DMS 273 treated with DMSO at 0.1 percent for 48 hours (cell line): ENCODE data around the gene IVD.

ENCODE experiments used
- DNase-seq: peaks from one replicate; lab custom pipeline; 2025; lab: John Stamatoyannopoulos, UW

The IVD gene

DNA sequence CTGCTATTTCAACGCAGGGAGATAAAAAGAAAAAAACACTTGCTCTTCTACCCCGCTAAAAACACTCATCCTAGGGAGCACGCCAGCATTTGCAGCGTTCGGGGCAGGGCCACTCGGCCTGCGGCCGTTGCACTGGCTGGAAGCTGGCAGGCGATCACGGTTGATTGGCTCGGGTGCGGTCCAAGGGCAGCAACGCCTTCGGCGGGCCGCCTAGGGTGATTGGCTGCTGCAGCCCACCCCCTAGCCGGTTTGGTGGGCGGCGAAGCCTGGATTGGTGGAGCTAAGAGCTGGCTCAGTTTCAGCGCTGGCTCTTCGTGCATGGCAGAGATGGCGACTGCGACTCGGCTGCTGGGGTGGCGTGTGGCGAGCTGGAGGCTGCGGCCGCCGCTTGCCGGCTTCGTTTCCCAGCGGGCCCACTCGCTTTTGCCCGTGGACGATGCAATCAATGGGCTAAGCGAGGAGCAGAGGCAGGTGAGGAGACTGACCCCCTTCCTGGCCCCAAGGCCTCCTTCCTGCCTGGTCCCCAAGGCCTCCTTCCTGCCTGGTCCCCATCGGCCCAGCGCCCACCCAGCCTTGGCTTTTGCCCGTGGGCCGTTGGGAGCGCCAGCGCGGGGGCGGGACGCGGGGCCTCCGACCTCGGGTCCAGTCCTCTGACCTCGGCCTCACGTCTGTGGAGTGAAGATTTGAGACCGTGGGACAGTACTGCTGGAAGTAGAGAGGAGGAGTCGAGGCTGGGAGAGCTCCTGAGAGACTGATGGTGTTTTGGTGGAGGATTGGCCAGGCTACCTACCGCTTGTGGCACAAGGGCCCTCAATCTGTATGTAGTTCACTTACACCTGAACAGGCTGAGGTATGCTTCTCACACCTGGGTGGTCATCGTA, at the start of gene IVD:
Gene IVD (plus strand): TSS at position 295 of the 881 bp plus-strand sequence. CDS start 33 bp downstream, at position 328.
- DNase-seq = peak; percentile 81

DNA sequence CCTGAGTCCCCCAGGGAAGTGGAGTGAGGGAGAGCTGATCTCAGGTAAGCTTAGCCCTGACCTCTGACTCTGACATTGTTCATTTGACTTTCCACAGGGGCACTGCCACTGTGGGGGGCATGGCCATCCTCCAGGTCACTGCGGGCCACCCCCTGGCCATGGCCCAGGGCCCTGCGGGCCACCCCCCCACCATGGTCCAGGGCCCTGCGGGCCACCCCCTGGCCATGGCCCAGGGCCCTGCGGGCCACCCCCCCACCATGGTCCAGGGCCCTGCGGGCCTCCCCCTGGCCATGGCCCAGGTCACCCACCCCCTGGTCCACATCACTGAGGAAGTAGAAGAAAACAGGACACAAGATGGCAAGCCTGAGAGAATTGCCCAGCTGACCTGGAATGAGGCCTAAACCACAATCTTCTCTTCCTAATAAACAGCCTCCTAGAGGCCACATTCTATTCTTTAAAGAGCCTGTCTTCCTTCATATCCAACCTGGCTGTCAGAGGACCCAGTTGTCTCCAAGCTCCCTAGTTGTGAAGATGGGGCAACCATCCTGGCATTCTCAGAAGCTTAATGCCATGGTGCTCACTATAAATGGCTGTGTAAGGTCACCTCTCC, 49.5 kb upstream of the IVD start:
- no peak for DNase-seq

DNA sequence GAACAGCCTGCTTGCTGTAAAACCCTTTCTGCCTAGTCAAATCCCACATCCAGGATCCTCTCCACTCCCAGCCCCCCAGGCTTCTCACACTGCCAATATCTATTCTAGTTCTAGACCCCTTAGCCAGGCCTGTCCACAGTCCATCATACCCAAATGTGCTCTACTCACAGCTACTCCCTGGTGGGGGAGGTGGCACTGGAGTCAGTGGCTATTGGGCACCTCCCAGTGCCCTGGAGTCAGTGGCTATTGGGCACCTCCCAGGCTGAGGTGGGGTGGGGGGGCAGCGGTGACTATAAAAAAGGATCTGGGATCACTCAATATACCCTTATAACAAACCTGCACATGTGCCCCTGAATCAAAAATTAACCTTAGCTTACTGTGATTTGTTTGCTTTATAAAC, 48.3 kb upstream of the IVD start:
- no peak for DNase-seq

DNA sequence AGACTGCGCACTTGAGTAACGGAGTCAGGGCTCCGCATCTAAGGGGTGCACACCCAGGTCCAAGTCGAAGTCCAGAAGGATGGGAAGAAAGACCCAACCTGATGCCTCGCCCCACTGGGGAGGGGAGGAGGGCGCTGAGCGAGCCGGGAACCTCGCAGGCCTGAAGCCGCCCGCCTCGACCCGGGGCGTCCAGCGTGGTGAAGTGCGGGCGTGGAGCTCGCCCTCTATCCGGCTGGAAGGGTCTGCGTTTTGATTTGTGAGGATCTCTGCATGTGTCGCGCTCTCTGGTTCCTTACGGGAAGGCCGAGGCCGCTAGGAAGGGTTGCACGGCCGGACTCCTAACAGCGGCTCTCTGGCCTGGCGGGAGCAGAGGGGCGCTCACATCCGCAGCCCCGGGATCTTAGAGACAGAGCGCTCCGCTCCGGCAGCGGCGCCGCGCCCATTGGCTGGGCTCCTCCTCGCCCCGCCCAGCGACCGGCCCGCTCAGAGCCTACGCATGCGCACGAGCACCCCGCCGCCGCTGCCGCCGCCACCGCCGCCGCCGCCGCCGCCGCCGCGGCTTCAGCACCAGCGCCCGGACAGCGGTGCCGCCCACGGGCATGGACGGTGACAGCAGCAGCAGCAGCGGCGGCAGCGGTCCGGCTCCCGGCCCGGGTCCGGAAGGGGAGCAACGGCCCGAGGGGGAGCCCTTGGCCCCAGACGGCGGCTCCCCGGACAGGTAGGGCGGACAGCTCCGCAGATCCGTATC, 47.7 kb upstream of the IVD start, which contains the start of gene DISP2:
Gene DISP2 (plus strand): TSS at position 497 of the 748 bp plus-strand sequence. CDS start 103 bp downstream, at position 600.
- peak; percentile 37 for DNase-seq

DNA sequence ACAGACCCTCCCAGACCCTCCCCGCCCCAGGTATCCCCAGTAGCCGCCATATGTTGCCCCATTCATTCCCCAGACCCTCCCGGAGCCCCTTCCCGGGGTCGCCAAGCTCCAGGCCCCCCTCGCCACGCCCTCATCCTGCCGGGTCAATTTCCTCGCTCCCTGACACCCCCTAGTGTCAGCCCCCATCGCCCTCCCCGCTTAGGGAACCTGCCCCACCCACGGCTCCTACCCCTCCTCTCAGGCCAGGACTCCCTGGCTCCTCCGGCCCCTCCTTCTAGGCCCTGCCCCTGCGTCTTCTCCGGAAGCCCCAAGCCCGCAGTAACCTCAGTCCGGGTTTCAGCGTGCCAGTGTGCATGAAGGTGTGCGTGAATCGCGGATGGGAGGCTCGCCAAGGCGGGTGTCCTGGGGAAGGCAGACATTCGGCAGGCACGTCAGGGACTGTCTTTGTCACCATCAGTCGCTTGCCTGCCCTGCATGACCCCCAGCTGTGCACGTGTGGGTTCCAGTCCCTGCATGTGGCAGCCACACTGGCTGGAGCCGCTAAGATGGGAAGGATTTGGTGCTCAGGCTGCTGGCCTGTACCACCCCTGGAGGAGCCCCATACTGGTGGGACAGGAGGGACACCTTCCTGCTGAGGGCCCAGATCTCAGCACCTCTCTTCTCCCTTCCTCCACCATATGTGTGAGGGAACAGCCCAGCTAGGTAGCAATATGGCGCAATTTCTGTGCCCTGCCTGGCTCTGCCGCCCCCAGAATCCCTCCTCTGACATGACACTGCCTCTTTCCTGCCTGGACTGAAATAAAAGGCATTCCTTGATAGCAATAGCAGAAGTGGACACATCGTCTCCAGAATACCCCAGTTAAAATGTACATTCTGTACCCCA, 46.9 kb upstream of the IVD start:
- DNase-seq = peak; percentile 12

DNA sequence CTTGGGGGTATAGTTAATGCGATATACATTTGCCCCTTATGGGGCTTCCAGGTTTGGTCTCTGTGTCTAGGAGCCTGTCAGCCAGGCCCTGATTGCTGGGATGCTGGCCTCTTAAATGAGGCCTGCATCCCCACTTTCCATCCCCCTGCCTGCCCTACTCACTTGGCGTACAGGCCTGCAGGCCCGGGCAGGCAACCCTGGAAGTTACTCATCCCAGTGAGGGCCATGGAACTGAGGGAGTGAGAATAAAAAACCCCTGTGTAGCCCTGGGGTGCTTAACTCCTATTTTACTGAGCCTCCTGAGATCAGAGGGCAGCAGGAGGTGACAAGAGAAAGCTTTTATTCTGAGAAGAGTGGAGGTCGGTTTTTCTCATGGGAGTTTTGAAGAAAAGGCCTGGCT, 45.6 kb upstream of the IVD start:
- DNase-seq = no peak

DNA sequence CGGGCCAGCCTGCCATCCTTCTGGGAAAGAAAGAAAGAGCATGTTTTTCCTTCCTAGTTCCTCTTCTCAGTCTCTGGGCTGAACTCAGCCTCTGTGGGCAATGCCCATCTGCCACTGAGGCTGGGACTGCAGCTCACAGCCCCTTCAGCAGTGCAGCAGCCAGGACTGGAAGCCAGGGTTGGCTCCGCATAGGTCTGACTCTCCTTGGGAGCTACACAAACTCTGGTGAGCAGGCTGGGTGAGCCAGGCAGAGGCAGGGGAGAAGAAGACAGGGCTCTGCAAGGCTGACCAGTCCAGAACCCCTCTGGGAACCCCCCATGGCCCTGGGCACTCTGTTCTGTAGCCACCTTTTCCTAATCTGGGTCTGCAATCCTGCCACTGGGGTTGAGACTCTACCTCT, 44.0 kb upstream of the IVD start:
- no peak for DNase-seq

DNA sequence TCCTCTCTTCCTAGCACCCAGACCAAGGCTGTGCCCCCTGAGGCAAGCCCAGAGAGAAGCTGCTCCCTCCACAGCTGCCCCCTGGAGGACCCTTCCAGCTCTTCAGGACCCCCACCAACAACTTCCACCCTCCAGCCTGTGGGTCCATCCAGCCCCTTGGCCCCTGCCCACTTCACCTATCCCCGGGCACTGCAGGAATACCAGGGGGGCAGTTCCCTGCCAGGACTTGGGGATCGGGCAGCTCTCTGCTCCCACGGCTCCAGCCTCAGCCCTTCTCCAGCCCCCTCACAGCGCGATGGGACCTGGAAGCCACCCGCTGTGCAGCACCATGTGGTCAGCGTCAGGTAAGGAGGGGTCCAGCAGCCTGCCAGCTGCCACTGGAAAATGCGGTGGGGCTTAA, 42.0 kb upstream of the IVD start:
- no peak for DNase-seq

DNA sequence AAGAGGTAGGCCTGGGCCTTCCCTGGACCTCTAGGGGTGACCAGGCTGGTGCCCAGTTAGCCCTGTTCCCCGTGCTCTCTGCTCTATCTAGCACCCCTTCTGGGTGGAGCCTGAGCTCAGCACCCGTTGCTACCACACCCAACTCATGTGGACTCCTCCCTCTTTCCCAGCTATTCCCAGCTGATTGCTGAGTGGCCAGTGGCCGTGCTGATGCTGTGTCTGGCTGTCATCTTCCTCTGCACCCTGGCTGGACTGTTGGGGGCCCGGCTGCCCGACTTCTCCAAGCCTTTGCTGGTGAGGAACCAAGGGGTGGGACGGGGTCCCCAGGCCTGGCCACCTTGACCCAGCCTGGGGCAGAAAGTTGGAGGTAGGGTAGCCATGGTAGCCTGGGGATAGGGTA, 41.3 kb upstream of the IVD start:
- no peak for DNase-seq

DNA sequence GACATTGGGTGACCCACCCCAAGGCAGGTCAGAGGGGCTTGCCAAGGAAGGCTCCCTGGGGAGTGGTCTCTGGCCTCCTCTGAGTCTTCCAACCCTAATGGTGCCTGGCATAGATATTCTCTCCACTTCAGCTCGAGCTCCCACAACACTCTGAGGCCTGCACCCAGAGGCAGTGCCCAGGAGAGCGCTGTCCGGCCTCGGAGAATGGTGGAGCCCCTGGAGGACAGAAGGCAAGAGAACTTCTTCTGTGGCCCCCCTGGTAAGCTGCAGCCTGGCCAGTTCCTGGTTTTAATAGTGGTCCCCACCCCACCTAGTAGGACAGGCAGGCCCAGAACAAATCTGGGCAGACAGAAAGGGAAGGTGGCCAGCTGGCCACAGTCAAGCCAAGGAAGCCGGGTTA, 40.6 kb upstream of the IVD start:
- no peak for DNase-seq

DNA sequence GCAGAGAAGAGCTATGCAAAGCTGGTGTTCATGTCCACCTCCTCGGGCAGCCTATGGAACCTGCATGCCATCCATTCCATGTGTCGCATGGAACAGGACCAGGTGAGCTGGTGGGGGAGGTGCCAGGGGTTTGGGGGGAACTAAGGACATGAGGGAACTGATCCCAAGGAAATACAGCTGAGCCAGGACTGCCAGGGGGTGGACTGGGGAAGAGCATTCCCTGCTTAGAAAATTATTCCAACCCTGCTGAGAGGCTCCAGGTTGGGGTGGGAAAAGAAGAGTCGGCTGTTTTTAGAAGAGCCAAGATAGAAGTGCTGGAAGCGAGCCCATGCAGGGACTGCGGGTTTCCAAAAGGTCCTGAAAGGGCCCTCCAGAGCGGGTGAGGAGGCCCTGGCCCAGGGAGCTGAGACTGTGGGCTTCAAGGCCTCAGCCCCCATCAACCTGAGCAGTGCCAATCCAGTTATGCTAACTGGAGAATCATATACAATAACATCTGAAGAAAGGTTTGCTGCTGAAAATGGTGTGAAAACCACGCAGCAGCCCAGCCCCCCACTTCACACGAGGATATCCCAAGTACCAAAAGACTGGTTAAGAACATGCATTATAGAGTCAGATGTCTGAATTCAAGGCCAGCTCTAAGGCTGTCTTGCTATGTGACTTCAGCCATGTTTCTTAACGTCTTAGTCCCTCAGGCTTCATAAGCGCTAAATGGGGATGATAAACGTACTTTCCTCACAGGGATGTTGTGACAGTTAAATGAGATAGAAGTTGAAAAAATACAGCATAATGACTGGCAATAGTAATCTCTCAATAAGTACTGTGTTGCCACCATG, 39.8 kb upstream of the IVD start:
- no peak for DNase-seq

DNA sequence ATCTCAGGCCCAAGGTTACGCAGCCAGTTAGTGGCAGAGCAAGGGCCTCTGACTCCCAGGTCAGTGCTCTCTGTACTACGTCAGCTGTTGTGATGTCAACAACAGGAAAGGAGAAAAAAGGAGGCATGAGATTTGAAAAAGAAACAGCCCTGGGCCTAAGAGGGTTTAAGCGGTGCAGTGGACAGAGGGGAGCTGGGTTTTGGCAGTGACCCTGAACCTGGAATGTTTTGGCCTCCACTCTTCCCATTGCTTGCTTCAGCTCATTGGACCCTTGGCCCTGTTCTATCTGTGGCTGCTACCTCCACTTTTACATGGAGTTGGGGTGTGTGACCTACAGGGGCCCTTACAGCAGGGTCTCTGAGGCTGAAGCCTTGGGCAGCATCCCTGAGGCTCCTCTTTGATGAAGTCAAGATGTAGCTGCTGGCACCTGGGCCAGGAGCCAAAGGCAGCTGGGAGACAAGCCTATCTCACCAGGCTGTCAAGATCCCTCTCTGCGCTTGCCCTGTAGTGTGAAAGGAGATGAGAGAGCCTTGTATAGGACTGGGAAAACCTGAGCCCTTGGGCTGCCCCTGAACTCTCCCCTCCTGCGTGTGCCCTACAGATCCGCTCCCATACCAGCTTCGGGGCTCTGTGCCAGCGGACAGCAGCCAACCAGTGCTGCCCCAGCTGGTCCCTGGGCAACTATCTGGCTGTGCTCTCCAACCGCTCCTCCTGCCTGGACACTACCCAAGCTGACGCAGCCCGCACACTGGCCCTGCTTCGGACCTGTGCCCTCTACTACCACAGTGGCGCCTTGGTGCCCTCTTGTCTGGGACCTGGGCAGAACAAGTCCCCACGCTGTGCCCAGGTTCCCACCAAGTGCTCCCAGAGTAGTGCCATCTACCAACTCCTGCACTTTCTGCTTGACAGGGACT, 38.9 kb upstream of the IVD start:
- peak; percentile 85 for DNase-seq

DNA sequence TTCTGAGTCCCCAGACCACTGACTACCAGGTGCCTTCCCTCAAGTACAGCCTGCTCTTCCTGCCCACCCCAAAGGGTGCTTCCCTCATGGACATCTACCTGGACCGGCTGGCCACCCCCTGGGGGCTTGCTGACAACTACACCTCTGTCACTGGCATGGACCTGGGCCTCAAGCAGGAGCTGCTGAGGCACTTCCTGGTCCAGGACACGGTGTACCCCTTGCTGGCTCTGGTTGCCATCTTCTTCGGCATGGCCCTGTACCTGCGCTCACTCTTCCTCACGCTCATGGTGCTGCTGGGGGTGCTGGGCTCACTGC, 38.3 kb upstream of the IVD start:
- no peak for DNase-seq

DNA sequence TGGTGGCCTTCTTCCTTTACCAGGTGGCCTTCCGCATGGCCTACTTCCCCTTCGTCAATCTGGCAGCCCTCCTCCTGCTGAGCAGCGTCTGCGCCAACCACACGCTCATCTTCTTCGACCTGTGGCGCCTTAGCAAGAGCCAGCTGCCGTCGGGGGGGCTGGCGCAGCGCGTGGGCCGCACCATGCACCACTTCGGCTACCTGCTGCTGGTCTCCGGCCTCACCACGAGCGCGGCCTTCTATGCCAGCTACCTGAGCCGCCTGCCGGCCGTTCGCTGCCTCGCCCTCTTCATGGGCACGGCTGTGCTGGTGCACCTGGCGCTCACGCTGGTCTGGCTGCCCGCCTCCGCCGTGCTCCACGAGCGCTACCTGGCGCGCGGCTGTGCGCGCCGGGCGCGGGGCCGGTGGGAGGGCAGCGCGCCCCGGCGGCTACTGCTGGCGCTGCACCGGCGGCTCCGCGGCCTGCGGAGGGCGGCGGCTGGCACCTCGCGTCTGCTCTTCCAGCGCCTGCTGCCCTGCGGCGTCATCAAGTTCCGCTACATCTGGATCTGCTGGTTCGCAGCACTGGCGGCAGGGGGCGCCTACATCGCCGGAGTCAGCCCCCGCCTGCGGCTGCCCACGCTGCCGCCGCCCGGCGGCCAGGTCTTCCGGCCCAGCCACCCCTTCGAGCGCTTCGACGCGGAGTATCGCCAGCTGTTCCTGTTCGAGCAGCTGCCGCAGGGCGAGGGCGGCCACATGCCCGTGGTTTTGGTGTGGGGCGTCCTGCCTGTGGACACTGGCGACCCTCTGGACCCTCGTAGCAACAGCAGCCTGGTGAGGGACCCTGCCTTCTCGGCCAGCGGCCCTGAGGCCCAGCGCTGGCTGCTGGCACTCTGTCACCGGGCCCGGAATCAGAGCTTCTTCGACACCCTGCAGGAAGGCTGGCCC, 37.6 kb upstream of the IVD start:
- peak; percentile 76 for DNase-seq

DNA sequence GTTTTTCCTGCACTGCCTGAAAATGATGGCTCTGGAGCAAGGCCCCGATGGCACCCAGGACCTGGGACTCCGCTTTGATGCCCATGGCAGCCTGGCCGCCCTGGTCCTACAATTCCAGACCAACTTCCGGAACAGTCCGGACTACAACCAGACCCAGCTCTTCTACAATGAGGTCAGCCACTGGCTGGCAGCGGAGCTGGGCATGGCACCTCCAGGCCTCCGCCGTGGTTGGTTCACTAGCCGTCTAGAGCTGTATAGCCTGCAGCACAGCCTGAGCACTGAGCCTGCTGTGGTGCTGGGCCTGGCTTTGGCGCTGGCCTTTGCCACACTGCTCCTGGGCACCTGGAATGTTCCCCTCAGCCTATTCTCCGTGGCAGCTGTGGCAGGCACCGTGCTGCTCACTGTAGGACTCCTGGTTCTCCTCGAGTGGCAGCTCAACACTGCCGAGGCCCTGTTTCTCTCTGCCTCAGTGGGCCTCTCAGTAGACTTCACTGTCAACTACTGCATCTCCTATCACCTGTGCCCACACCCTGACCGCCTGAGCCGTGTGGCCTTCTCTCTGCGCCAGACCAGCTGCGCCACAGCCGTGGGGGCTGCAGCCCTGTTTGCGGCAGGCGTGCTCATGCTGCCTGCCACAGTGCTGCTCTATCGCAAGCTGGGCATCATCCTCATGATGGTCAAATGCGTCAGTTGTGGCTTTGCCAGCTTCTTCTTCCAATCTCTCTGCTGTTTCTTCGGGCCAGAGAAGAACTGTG, 36.7 kb upstream of the IVD start:
- DNase-seq = no peak

DNA sequence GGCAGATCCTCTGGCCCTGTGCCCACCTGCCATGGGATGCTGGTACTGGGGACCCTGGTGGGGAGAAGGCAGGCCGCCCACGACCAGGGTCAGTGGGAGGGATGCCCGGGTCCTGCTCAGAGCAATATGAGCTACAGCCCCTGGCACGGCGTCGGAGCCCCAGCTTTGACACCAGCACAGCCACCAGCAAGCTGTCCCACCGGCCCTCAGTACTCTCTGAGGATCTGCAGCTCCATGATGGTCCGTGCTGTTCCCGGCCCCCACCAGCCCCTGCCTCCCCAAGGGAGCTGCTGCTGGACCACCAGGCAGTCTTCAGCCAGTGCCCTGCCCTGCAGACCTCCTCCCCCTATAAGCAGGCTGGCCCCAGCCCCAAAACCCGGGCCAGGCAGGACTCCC, 36.1 kb upstream of the IVD start:
- no peak for DNase-seq

DNA sequence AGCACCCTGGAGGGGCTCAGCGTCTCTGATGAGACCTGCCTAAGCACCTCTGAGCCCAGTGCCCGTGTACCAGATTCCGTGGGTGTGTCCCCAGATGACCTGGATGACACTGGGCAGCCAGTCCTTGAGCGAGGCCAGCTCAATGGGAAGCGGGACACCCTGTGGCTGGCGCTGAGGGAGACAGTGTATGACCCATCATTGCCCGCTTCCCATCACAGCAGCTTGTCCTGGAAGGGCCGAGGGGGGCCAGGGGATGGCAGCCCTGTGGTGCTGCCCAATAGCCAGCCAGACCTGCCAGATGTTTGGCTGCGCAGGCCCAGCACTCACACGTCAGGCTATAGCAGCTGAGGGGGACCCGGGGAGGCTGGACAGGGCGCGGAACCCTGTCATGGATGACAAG, 35.6 kb upstream of the IVD start:
- DNase-seq = no peak

DNA sequence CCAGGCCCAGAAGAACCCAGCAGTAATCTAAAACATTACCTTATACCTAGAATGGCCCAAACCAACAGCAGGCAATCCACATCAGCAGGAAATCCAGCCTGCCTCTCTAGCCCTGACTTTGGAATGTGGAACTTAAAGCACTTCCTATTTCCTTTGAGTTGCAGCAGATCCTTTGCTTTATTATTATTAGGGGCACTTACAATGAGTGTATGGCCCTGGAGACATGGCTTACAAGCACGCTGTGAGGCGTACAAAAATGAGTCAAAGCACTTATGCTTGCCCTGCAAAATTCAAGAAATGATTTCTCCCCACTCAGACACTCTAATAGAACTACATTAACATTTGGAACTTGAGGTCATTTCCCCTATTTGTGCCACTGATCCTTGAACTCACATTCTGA, 32.6 kb upstream of the IVD start:
- no peak for DNase-seq
